LoVo (cell line): ENCODE measurements around the gene TMTC1.

ENCODE experiments used
- DNase-seq: peaks from one replicate; pipeline ENCODE4 v3.0.0-alpha.2; 2016; ENCODE audit warnings: low spot score

TMTC1 gene

GRCh38 chr12:29709496-29710040 lies 74.2 kb downstream of the TMTC1 start:
- DNase-seq, result no peak

DNA sequence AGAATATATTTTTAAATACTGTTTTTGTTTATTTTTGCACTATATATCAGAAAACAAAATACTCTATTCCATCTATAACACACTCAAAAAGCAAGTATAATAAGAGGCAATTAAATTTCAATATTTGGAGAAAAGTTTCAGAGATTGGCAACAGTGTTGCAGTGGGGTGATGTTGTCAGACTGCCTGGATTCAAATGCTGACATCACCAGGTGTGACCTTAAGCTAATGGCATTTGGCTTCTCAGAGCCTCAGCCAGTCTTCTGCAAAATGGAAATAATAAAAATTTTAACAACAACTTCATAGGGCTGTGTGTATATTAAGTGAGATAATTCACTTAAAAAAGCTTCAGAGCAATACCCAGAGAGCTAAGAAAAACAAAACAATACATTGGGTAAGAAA lies 74.7 kb downstream of the TMTC1 start:
- DNase-seq, result no peak

DNA sequence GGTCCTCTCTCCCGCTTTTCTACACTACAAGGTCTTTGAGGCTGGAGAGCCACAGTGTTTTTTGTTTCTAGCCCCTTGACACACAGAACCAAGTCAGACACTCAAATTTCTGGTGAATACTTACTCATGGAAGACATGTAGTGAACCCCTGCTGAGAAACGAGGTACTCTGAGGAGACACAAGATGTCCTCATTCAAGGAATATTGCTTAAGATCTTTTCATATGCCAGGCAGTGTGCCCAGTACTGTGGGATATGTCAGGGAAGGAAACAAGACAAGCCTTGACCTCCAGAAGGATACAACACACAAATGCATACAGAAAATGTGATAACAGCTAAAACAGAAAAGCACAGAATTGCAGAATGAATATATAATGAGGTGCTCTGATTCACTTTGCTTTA lies 75.9 kb downstream of the TMTC1 start:
- no peak for DNase-seq

DNA sequence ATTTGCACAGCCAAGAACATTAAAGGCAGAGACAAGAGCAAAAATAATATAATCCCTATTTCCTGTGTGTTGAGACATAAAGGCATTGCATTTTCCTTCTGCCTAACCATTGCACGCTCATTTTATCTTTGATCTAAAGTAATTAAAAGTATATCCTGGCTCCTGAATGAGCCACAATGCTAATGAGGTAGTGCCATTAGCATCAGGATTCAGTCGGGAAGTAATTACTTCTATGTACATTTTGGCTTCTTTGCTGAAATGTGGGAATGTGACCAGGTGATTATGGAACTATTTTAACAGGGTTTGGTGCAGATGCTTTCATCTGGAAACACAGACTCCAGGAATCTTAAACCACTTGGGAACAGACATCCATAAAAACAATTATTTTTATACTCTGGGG lies 77.4 kb downstream of the TMTC1 start:
- DNase-seq, result no peak

GRCh38 chr12:29703528-29703927 lies 80.2 kb downstream of the TMTC1 start:
- no peak for DNase-seq

- DNase-seq, result no peak
Measured at GRCh38 chr12:29702972-29703371, 80.8 kb downstream of the TMTC1 start.

GRCh38 chr12:29702222-29702621 lies 81.5 kb downstream of the TMTC1 start:
- DNase-seq, result no peak

DNA sequence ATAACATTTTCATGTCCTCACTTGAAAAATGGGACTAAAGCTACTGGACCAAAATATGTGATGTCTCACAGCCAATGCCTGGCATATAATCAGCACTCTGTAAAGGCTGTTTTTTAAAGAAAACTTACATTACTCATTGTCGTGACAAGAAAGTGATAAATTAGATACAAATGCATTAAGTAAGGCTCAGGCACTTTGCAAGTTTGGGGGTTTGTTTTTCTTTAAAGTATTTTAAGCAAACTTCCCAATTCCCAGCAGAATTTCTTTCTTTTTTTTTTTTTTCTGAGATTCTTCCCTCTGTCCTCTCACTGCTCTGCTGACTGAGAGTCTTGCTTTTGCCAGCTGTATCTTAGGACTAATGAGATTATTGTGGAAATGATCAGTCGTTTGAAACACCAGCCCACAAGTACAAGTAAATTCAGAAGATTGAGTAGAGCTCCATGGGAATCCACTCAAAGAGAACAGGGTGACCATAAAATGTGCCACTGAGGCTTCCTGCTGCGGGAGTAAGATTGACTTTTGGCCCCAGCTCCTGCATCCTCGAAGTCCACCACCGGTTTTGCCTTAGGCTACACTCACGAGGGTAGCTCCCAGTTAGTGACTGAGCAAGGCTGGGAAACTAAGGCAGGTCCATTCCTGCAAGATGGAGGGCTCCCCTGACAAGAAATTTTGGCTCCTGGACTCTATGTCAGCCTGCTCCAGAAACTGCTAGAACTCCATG lies 82.8 kb downstream of the TMTC1 start:
- no peak for DNase-seq

- DNase-seq, result no peak
Measured at GRCh38 chr12:29698756-29699155, 85.0 kb downstream of the TMTC1 start.

- DNase-seq, result no peak
Measured at GRCh38 chr12:29695800-29696199, 87.9 kb downstream of the TMTC1 start.

- DNase-seq, result no peak
Measured at GRCh38 chr12:29695026-29695425, 88.7 kb downstream of the TMTC1 start.

DNA sequence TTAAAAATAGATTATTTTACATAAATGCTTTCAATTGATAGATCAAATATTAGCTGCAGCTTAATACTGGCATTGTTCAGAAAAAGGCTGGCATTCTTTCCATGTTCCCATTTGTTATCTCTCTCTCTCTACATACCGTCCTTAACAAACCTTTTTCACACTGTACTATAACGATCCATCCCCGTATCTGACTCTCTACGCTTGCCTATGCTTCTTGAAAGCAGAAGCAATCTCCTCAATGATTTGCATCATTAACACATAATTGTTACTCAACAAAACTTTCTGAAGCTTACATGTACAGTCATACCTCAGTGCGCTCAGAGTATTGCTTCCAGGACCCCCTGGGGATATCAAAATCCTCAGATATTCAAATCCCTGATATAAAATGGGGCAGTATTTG lies 89.7 kb downstream of the TMTC1 start:
- no peak for DNase-seq

DNA sequence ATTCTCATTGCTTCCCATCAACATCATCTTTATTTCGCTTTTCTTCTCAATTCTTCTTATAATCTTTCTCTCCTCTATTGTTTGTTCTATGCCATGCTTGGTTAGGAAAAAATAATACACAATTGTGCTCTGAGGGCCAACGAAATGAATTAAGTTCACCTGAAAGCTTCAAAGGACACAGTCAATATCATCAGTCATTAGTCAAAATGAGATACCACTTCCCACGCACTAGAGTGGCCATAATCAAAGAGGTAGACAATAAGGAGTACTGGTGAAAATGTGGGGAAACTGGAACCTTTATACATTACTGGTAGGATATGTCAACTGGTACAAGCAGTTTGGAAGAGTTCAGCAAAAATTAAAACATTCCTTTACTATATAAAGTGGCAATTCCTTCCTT lies 91.5 kb downstream of the TMTC1 start:
- no peak for DNase-seq

DNA sequence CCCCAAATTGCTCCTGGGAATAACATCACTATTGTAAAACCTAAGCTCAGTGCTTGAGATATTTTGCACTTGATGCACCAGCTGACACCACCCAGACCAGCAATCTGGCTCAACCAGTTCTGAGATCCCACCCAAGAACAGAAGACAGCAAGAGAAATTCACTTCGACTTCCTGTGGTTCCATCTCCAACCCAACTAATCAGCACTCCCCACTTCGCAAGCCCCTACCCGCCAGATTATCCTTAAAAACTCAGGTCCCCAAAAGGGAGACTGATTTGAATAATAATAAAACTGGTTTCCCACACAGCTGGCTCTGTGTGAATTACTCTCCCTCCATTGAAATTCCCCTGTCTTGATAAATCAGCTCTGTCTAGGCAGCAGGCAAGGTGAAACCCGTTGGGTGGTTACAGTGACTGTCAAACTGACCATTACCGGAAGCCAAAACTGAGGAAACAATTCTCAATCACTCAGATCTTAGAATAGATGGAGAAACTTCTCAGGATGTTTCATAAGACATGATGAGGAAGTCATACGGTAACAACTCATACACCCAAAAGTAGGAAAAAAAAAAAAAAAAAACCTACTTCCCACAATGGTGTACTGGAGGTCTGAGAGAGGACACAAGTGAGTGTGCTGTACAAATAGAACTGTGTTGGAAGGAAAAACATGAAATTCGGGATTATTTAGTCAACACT lies 92.4 kb downstream of the TMTC1 start:
- no peak for DNase-seq

DNA sequence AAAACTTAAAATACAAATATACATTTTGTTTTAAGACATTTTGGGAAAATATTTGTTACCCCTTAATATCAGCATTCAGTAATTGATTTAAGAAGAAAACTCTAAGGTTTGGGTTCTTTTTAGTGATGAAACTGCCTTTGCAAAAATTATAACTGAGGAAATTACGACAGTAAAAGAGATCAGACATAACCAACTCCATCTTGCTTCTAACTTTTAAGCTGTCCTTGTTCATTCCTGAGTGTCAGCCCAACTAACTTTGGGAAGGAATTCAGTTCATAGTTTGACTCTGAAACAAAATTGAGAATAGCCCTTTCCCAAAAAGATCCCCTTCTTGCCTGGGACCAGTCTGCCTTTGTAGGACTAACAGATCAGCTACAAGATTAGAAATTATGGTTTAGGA lies 93.0 kb downstream of the TMTC1 start:
- no peak for DNase-seq

DNA sequence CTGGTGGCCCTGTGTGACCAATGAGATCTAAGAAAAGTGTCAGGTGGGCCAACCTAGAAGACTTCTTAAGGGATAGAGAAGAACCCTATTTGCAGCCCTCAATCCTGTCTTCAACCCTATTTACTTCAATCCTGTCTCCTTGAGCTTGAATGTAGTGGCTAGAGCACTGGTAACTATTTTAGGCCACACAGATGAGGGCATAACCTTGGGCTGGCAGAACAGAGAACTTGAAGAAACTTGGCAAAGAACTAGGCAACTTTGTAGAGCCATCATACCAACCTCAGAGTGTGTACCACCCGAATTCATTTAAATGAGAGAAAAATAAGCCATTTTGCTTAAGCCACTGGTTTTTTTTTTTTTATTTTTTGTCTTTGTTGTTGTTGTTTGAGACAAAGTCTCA lies 94.8 kb downstream of the TMTC1 start:
- no peak for DNase-seq

GRCh38 chr12:29682088-29682487 lies 101.7 kb downstream of the TMTC1 start:
- DNase-seq, result no peak

- DNase-seq, result no peak
Measured at GRCh38 chr12:29681370-29681769, 102.4 kb downstream of the TMTC1 start.

DNA sequence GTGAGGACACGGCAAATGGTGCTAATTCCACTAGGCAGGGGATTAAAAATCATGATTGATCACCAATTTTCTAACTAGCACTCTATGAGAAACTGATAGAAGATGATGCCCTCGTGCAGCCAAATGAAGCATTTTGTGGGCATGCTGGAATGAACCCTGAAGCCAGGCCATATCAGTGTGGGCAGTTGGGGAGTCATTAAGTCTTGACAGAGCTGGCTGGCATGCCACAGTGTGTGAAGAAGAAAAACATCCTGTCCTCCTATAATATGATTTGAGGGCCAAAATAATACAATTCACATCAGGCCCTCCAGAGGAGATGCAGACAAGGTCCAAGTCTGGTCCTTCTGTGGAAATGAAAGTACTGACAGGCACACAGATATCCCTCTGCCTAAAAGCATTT lies 107.1 kb downstream of the TMTC1 start:
- DNase-seq, result no peak

GRCh38 chr12:29674463-29674862 lies 109.3 kb downstream of the TMTC1 start:
- no peak for DNase-seq

DNA sequence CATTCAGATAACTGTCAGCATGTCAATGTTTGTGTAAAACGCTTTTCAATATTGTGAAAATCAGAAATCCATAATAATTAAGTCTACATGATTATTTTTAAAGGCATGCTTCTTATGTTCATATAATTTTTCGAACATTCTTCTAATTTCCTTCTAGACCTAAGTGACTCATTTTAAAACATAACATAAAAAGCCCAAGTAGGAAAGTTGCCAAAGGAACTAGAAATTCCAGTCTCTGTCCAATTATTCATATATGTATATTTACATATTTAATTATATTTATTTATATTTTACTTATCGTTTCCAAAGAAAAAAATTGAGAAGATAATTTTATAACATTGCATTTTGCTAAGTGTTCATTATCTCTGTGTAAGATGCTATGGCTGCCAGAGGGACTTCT lies 110.4 kb downstream of the TMTC1 start:
- no peak for DNase-seq

DNA sequence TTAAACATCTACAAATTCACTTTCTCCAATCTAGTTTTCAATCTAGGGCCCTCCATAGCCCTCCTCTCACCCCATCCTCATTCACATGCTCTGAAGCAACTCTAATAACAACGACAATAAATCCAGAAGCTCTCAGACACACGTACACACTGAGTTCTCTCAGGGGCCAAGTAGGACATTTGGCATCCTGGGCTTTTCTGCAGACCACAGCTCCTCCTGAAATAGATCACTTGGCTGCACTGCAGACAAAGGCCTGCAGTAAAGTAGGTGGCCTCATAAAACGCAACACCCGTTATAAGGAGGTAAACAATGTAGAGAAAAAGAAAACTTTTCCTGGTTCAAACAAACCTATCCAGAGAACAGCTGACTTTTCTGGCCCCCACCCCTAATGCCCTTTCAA lies 111.2 kb downstream of the TMTC1 start:
- no peak for DNase-seq

DNA sequence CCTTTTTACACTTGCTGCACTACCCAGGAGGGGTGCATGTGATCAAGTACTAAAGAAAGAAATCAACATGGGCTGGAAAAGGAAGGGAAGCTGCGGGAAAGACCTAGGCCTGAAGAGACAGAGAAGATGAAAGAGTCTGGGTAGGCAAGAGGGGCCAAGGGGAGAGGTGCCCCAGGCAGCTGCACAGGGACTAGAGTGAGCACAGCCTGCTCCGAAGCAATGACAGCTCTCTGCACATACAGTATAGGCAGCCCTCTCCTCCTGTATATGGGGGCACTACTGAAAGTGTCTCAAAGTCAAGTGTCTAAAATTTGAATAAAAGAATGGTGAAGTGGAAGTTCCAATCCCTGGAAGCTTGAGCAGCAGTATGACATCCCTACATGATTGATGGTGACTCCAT lies 112.0 kb downstream of the TMTC1 start:
- no peak for DNase-seq

- no peak for DNase-seq
Measured at GRCh38 chr12:29667011-29667410, 116.7 kb downstream of the TMTC1 start.
